ES-I3 (cell line): ENCODE data around the gene CCNG2.
A peak's percentile ranks its signal among the peaks of the same experiment; 100 is the strongest.

Source experiments
- H3K36me3 ChIP-seq: 2 replicates; pipeline ENCODE4 v1.6.1; 2013; ENCODE audit warnings: mild to moderate bottlenecking, low read length, control low read depth, moderate library complexity; ENCODE audit not compliant: insufficient read depth
- H3K4me1 ChIP-seq: 2 replicates; pipeline ENCODE4 v1.6.1; 2013; ENCODE audit warnings: mild to moderate bottlenecking, control low read depth, low read length; ENCODE audit not compliant: insufficient read depth
- H3K9ac ChIP-seq: 2 replicates; pipeline ENCODE4 v1.6.1; 2013; ENCODE audit warnings: low read depth, mild to moderate bottlenecking, low read length, moderate library complexity
- H3K9me3 ChIP-seq: 2 replicates; pipeline ENCODE4 v1.6.1; 2013; ENCODE audit warnings: mild to moderate bottlenecking, low read length, moderate library complexity; ENCODE audit not compliant: control insufficient read depth, insufficient read depth

CCNG2 gene

GRCh38 chr4:77154761-77155499, 2.1 kb upstream of the CCNG2 start:
- no peaks in the 10 kb centered on the region for H3K9me3 ChIP-seq
- H3K4me1 ChIP-seq = no peaks in the 10 kb centered on the region
- no peaks in the 10 kb centered on the region for H3K36me3 ChIP-seq
- H3K9ac ChIP-seq = no peak overlapping the region

GRCh38 chr4:77155631-77156452, 1.2 kb upstream of the CCNG2 start:
- Histone ChIP-seq H3K36me3 (peaks cover 3% of the 10 kb centered on the region), H3K9ac (peak overlapping the region; percentile 64), H3K4me1 (no peaks in the 10 kb centered on the region), H3K9me3 (no peaks in the 10 kb centered on the region)

GRCh38 chr4:77156533-77156911, 485 bp upstream of the CCNG2 start:
- Histone ChIP-seq H3K9me3 (no peaks in the 10 kb centered on the region), H3K9ac (peak overlapping the region; percentile 94), H3K4me1 (no peaks in the 10 kb centered on the region), H3K36me3 (peaks cover 4% of the 10 kb centered on the region)

- H3K9ac ChIP-seq = peak overlapping the region; percentile 94
- no peaks in the 10 kb centered on the region for H3K4me1 ChIP-seq
- H3K36me3 ChIP-seq = peaks cover 5% of the 10 kb centered on the region
- H3K9me3 ChIP-seq = no peaks in the 10 kb centered on the region
Observed at GRCh38 chr4:77157859-77158486, 966 bp downstream of the CCNG2 start.

- H3K36me3 ChIP-seq = peaks cover 6% of the 10 kb centered on the region
Observed at GRCh38 chr4:77158487-77158861, 1.5 kb downstream of the CCNG2 start.

GRCh38 chr4:77159806-77160205, 2.8 kb downstream of the CCNG2 start:
- Histone ChIP-seq H3K4me1 (no peaks in the 10 kb centered on the region), H3K9ac (no peak overlapping the region), H3K36me3 (peaks cover 9% of the 10 kb centered on the region), H3K9me3 (no peaks in the 10 kb centered on the region)

More at GRCh38 chr4:77158487-77158861, 1.5 kb downstream of the CCNG2 start:
- Histone ChIP-seq H3K9ac (peak overlapping the region; percentile 94; the same call in 1 of the 2 replicates), H3K4me1 (no peaks in the 10 kb centered on the region), H3K9me3 (no peaks in the 10 kb centered on the region)

GRCh38 chr4:77163641-77164040, 6.6 kb downstream of the CCNG2 start:
- Histone ChIP-seq H3K4me1 (no peaks in the 10 kb centered on the region), H3K9me3 (no peaks in the 10 kb centered on the region), H3K36me3 (peaks cover 9% of the 10 kb centered on the region), H3K9ac (no peak overlapping the region)

GRCh38 chr4:77167173-77167572, 10.2 kb downstream of the CCNG2 start:
- Histone ChIP-seq H3K36me3 (peaks cover 5% of the 10 kb centered on the region), H3K4me1 (no peaks in the 10 kb centered on the region), H3K9me3 (no peaks in the 10 kb centered on the region), H3K9ac (no peak overlapping the region)

GRCh38 chr4:77167866-77168265, 10.9 kb downstream of the CCNG2 start:
- no peak overlapping the region for H3K9ac ChIP-seq
- H3K4me1 ChIP-seq = no peaks in the 10 kb centered on the region
- H3K36me3 ChIP-seq = peaks cover 5% of the 10 kb centered on the region
- no peaks in the 10 kb centered on the region for H3K9me3 ChIP-seq

- H3K9ac ChIP-seq = no peak overlapping the region
- H3K9me3 ChIP-seq = no peaks in the 10 kb centered on the region
- no peaks in the 10 kb centered on the region for H3K4me1 ChIP-seq
- no peaks in the 10 kb centered on the region for H3K36me3 ChIP-seq
Observed at GRCh38 chr4:77169481-77169880, 12.5 kb downstream of the CCNG2 start.

GRCh38 chr4:77170926-77171325, 13.9 kb downstream of the CCNG2 start:
- no peaks in the 10 kb centered on the region for H3K9me3 ChIP-seq
- H3K4me1 ChIP-seq = peaks cover 4% of the 10 kb centered on the region; the same call in 1 of the 2 replicates
- H3K9ac ChIP-seq = no peak overlapping the region
- H3K36me3 ChIP-seq = no peaks in the 10 kb centered on the region

GRCh38 chr4:77172336-77172735, 15.3 kb downstream of the CCNG2 start:
- Histone ChIP-seq H3K36me3 (no peaks in the 10 kb centered on the region), H3K4me1 (peaks cover 4% of the 10 kb centered on the region; the same call in 1 of the 2 replicates), H3K9ac (no peak overlapping the region), H3K9me3 (no peaks in the 10 kb centered on the region)

GRCh38 chr4:77174426-77174825, 17.4 kb downstream of the CCNG2 start:
- H3K9me3 ChIP-seq = no peaks in the 10 kb centered on the region
- H3K4me1 ChIP-seq = peaks cover 4% of the 10 kb centered on the region; the same call in 1 of the 2 replicates
- H3K36me3 ChIP-seq = no peaks in the 10 kb centered on the region
- no peak overlapping the region for H3K9ac ChIP-seq

- Histone ChIP-seq H3K9ac (no peak overlapping the region), H3K9me3 (no peaks in the 10 kb centered on the region), H3K4me1 (peaks cover 4% of the 10 kb centered on the region; the same call in 1 of the 2 replicates), H3K36me3 (no peaks in the 10 kb centered on the region)
Observed at GRCh38 chr4:77175201-77175611, 18.2 kb downstream of the CCNG2 start.
